Limb (tissue), 2 donors: ENCODE results near the gene PCDHA5.

Experiments used
- DNase-seq, 2 donors: peaks; one replicate each; pipeline ENCODE4 v3.0.0-alpha.2; 2016; ENCODE audit errors: extremely low spot score in 2 of 2

PCDHA5 gene

DNA sequence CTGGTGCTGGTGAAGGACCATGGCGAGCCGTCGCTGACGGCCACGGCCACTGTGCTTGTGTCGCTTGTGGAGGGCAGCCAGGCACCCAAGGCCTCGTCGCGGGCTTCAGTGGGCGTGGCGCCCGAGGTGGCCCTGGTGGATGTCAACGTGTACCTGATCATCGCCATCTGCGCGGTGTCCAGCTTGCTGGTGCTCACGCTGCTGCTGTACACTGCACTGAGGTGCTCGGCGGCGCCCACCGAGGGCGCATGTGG, 36.5 kb downstream of the PCDHA5 start:
- DNase-seq: no peak

DNA sequence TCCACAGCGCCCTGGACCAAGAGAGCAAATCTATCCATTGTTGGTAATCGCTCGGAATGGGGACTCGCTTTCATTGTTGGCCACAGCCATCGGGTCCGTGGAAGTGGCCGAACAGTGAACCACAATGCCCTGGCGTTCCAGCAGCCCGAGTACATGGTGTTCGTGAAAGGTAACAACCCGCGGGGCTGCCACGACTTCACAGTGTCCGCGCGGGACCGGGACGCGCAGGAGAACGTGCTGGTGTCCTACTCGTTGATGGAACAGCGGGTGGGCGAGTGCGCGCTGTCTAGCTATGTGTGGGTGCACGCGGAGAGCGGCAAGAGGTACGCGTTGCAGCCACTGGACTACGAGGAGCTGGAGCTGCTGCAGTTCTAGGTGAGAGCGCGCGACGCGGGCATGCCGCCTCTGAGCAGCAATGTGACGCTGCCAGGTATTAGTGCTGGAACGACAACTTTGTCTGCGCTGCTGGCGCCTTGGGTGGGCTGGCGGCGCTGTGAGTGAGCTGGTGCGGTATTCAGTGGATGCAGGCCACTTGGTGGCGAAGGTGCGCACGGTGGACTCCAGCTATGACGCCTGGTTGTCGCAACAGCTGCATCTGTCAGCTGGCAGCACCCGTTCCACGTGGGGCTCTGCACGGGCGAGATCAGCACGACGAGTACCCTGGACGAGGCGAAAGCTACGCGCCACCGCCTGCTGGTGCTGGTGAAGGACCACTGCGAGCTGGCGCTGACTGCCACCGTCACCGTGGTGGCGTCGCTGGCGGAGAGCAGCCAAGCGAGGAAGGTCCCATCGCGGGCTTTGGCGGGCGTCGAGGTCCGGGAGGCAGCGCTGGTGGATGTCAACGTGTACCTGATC, 41.3 kb downstream of the PCDHA5 start:
- no peak for DNase-seq

- DNase-seq: no peak
Measured at GRCh38 chr5:140868721-140869554, 47.5 kb downstream of the PCDHA5 start, which contains the start of gene PCDHA11. TSS of gene PCDHA11 (plus strand) at chr5:140868957. CDS start at chr5:140869104, 147 bp downstream.

DNA sequence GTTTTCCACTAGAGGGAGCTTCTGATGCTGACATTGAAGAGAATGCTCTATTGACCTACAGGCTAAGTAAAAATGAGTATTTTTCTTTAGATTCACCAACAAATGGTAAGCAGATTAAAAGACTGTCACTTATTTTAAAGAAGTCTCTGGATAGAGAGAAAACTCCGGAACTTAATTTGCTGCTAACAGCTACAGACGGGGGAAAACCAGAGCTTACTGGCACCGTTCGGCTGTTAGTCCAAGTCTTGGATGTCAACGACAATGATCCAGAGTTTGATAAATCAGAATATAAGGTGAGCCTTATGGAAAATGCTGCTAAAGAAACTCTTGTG, 48.1 kb downstream of the PCDHA5 start:
- DNase-seq: no peak

DNA sequence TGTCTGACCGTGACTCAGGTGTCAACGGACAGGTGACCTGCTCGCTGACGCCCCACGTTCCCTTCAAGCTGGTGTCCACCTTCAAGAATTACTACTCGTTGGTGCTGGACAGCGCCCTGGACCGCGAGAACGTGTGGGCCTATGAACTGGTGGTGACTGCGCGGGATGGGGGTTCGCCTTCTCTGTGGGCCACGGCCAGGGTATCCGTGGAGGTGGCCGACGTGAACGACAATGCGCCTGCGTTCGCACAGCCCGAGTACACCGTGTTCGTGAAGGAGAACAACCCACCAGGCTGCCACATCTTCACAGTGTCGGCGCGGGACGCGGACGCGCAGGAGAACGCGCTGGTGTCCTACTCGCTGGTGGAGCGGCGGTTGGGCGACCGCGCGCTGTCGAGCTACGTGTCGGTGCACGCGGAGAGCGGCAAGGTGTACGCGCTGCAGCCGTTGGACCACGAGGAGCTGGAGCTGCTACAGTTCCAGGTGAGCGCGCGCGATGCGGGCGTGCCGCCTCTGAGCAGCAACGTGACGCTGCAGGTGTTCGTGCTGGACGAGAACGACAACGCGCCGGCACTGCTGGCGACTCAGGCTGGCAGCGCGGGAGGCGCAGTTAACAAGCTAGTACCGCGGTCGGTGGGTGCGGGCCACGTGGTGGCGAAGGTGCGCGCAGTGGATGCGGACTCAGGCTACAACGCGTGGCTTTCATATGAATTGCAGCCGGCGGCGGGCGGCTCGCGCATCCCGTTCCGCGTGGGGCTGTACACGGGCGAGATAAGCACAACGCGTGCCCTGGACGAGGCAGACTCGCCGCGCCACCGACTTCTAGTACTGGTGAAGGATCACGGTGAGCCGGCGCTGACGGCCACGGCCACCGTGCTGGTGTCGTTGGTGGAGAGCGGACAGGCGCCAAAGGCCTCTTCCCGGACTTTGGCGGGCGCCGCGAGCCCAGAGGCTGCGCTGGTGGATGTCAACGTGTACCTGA, 49.1 kb downstream of the PCDHA5 start:
- DNase-seq: no peak
